Prostate gland (tissue), 2 donors: ENCODE results near the gene BARX1.

ENCODE experiments used
- POLR2A ChIP-seq: fragments of 450-650 bp; IDR thresholded peaks from one replicate; pipeline ENCODE4 v1.6.1; 2016; ENCODE audit warnings: antibody characterized with exemption, mild to moderate bottlenecking
- POLR2AphosphoS5 ChIP-seq: sonication (generic); formaldehyde crosslinking; IDR thresholded peaks from one replicate; pipeline ENCODE4 v1.6.1; 2017; ENCODE audit warnings: antibody characterized with exemption
- TF ChIP-seq, protein P1 (sequence below), 4 experiments: fragments of 200-600 bp in 2 of 4; fragments of 450-650 bp in 2 of 4; sonication (generic) in 2 of 4; IDR thresholded peaks; 1 replicate in 3 of 4; 2 replicates in 1 of 4; pipeline ENCODE4 v1.5.1; 2016 to 2019; ENCODE audit warnings: antibody characterized with exemption in 4 of 4, mild to moderate bottlenecking in 2 of 4, moderate library complexity in 2 of 4

DNA sequence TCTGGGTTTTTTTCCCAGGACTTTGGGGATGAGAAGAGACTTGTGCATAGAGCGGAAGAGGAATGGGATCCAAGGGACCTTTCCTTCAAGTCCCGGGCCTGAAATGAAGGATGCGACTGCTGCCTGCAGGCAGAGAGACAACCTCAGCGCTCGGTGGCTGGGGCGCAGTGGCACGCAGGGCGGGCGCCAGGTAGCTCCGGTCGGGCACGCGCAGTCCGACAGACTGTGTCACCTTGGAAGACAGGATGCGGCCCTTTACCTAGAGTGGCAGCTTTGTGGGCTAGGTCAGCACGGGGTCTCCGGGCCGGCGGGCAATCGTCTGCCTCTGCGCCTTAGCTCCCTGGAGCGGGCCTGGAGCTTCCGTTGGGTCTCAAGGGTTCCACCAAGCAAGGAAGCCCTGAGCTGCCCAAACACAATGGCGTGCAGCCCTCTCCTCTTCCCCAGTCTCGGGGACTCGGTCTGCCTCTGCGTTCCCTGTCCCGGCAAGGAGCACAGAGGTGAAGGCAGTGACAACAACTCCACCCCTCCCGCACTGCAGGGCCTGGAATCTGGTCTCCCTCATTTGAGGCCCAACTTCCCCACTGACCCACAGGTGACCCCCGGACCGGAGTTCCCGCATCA, 6.0 kb downstream of the BARX1 start:
- TF ChIP-seq, protein P1, sequence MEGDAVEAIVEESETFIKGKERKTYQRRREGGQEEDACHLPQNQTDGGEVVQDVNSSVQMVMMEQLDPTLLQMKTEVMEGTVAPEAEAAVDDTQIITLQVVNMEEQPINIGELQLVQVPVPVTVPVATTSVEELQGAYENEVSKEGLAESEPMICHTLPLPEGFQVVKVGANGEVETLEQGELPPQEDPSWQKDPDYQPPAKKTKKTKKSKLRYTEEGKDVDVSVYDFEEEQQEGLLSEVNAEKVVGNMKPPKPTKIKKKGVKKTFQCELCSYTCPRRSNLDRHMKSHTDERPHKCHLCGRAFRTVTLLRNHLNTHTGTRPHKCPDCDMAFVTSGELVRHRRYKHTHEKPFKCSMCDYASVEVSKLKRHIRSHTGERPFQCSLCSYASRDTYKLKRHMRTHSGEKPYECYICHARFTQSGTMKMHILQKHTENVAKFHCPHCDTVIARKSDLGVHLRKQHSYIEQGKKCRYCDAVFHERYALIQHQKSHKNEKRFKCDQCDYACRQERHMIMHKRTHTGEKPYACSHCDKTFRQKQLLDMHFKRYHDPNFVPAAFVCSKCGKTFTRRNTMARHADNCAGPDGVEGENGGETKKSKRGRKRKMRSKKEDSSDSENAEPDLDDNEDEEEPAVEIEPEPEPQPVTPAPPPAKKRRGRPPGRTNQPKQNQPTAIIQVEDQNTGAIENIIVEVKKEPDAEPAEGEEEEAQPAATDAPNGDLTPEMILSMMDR (IDR thresholded peaks at IDR 0.05): no peak
- TF ChIP-seq POLR2A (no peak), POLR2AphosphoS5 (no peak)
